Erythroblast (primary cell): ENCODE data around the gene C20orf144.

Source experiments
- GATA1 ChIP-seq: IDR thresholded peaks from 2 replicates; pipeline ENCODE4 v1.6.1; 2011; ENCODE audit warnings: low read depth, mild to moderate bottlenecking, control low read depth, low read length, moderate library complexity
- POLR2A ChIP-seq: IDR thresholded peaks from 2 replicates; pipeline ENCODE4 v1.6.1; 2011; ENCODE audit warnings: mild to moderate bottlenecking, low read length

GRCh38 chr20:33651562-33652048 lies 10.5 kb upstream of the C20orf144 start:
- no peak for TF ChIP-seq POLR2A
- TF ChIP-seq GATA1: no peak
